B cell (primary cell): ENCODE measurements around the gene TINAGL1.

Experiments used
- EZH2 ChIP-seq: IDR thresholded peaks from 2 replicates; pipeline ENCODE4 v1.6.1; 2012; ENCODE audit warnings: borderline replicate concordance, low read depth, mild to moderate bottlenecking, moderate library complexity, low read length; ENCODE audit not compliant: insufficient read depth, poor library complexity, severe bottlenecking
- TF ChIP-seq, protein P1 (sequence below): fragments of 200-600 bp; IDR thresholded peaks from one replicate; pipeline ENCODE4 v1.8.0; 2022; ENCODE audit warnings: antibody characterized with exemption, mild to moderate bottlenecking

GRCh38 chr1:31602081-31602480 lies 25.8 kb downstream of the TINAGL1 start:
- TF ChIP-seq, protein P1, sequence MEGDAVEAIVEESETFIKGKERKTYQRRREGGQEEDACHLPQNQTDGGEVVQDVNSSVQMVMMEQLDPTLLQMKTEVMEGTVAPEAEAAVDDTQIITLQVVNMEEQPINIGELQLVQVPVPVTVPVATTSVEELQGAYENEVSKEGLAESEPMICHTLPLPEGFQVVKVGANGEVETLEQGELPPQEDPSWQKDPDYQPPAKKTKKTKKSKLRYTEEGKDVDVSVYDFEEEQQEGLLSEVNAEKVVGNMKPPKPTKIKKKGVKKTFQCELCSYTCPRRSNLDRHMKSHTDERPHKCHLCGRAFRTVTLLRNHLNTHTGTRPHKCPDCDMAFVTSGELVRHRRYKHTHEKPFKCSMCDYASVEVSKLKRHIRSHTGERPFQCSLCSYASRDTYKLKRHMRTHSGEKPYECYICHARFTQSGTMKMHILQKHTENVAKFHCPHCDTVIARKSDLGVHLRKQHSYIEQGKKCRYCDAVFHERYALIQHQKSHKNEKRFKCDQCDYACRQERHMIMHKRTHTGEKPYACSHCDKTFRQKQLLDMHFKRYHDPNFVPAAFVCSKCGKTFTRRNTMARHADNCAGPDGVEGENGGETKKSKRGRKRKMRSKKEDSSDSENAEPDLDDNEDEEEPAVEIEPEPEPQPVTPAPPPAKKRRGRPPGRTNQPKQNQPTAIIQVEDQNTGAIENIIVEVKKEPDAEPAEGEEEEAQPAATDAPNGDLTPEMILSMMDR: no peak
- no peak for TF ChIP-seq EZH2
